Measurements from ENCODE around the gene PPARG.

DNA sequence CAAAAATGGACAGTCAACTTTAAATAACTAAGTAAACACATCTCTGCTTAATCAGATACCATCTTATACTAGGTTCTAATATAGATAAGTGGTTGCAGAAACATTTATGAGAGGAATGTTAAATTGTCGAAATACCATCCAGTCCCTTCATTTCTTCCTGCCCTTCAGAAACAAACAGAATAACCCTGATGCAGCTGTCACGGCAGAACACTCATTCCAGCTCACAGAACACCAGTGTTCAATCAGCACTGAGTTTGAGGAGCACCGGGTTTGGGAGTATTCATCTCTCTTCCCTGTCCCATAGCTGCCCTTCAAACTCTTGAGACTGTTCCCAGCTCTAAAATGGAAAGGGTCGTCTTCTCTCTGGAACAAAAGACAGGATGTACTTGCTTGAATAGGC, 134.3 kb downstream of the PPARG start:
- no peak for TF ChIP-seq CBX5 (IDR thresholded peaks at IDR 0.05; ENCODE audit: low read depth, low read length)
- TF ChIP-seq JUND (IDR thresholded peaks at IDR 0.05; ENCODE audit: low read length): no peak
- no peak for TF ChIP-seq POLR2AphosphoS5 (IDR thresholded peaks at IDR 0.05; ENCODE audit: low read depth, low read length)
